GM21825 (cell line): ENCODE results near the gene AHI1.

Experiments
- ATAC-seq: cut with Tn5 transposase; IDR thresholded peaks from one replicate; pipeline ENCODE4 v1.9.1; 2021; ENCODE audit warnings: mild to moderate bottlenecking, moderate library complexity; ENCODE audit not compliant: unreplicated experiment

The AHI1 gene

GRCh38 chr6:135464634-135465033 lies 32.9 kb downstream of the AHI1 start:
- ATAC-seq: peak; percentile 71

DNA sequence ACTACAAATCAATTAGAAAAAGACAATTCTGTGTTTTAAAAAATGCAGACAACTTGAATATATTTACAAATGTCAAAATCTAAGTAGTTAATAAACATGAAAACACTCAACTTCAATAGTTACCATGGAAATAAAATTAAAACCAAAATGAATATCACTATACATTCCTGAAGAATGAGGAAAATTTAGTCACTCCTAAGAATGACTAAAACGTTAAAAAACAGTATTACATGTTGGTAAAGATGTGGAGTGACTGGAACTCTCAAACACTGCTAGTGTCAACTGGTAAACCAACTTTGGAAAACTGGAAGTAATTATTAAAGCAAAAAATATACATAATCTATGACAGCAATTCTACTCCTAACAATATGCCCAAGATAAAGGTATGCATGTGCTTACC lies 36.3 kb downstream of the AHI1 start:
- ATAC-seq: no peak

DNA sequence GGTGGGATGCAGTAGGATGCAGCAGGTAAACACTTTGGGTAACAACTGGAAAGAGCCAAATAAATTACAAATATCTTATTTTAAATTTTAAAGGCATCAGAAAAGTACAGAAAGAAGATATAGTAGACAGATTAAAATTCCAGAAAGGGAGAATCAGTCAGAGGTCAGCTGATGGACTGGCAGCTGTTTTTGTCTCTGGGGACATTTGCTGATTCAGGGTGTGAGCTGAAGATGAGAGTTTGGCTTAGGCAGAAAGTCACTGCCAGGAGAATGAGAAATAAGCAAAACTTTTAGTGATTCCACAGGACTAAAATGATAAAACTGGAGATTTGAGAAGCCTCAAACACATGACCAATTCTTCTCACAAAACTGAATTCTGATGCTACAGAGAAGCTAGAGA lies 39.5 kb downstream of the AHI1 start:
- ATAC-seq: no peak

- ATAC-seq: no peak
These were observed 45.8 kb downstream of the AHI1 start for GRCh38 chr6:135451617-135452190.

DNA sequence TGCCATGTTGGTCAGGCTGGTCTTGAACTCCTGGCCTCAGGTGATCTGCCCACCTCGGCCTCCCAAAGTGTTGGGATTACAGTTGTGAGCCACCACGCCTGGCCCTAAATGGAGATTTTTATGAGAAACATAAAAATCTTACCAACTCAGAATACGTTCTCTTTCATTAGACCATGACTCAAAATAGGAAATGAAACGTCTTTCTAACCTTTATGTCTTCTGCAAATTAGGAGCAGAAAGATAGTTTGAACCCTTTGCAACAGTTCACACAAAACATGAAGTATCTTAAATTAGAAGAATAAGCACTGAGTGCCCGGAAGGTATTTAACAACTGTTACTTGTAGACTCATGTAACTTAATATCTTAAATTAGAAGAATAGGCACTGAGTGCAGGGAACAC lies 48.3 kb downstream of the AHI1 start:
- no peak for ATAC-seq

- peak; percentile 51 for ATAC-seq
These were observed 57.3 kb downstream of the AHI1 start for GRCh38 chr6:135440087-135440792.

- ATAC-seq: no peak
These were observed 58.0 kb downstream of the AHI1 start for GRCh38 chr6:135439549-135439948.

DNA sequence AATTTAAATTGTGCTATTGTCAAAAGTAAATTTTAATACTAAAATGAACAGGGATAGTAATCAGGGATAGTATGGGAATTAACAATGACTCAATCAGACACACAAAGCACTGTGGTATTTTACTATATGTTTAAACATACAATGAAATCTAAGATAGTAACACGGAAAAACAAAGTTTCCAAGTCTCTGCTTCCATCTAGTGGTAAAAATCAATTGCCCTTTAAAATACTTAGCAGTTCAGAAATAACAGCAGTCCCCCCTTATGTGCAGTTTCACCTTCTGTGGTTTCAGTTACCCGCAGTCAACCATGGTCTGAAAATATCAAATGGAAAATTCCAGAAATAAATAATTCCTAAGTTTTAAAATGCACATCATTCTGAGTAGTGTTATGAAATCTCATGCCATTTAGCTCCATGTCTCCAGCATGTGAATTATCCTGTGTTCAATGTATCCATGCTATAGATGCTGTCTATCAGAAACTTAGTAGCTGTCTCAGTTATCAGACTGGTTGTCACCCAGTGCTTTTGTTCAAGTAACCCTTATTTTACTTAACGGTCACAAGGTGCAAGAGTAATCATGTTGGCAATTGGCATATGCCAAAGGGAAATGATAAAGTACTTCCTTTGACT lies 58.5 kb downstream of the AHI1 start:
- ATAC-seq: no peak

DNA sequence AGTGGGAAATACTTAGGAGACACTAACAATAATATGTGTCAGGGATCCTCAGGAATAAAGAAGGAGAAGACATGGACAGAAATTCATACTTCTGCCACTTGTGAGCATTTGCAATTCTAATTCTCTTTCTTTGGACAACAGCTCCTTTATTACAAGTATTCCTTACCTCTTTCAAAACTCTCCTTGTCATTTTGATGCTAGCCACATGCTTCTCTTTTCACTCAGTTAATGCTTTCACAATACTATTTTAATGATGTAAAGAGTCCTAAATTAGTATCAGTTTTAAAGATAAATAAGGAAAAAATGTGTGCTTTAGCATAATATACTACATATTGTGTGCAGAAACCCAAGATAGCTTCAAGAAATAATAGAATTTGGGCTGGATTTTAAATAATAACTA lies 62.5 kb downstream of the AHI1 start:
- no peak for ATAC-seq

GRCh38 chr6:135434095-135434494 lies 63.4 kb downstream of the AHI1 start:
- ATAC-seq: no peak

GRCh38 chr6:135428078-135428477 lies 69.5 kb downstream of the AHI1 start:
- ATAC-seq: no peak

DNA sequence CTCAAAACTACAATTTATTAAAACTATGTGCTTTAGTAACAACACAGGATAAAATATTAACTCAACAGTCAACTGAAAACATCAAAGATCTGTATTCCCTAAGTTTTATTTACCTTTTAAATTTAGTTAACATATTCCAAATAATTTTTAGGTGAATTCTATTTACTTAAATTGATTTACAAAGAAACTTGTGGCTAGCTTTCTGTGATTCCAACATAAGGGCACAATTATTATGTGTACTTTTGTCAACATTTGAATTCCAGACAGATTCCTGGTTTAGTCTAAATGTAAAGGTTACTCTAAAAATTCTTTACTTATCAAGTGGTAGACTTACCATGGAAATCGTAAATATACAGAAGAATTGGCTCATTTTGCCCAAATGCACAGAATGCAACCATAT lies 70.7 kb downstream of the AHI1 start:
- ATAC-seq: no peak

DNA sequence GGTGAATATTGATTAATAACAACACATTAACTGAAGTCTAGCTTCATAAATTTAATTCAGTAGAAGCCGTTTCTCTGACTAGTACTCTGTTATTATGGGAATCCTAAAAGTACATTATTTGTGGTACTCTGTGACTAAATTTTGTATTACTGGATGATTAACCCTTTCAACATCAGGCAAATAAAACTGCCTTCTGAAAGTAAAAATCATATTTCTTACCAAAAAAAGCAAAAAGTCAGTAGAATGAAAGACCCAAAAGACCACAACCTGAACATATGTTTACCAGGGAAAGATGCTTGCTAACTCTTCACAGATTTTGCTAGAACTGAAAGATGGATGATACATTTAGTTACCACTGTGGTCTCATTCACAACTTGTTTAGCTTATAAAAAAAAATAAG lies 73.2 kb downstream of the AHI1 start:
- ATAC-seq: no peak

DNA sequence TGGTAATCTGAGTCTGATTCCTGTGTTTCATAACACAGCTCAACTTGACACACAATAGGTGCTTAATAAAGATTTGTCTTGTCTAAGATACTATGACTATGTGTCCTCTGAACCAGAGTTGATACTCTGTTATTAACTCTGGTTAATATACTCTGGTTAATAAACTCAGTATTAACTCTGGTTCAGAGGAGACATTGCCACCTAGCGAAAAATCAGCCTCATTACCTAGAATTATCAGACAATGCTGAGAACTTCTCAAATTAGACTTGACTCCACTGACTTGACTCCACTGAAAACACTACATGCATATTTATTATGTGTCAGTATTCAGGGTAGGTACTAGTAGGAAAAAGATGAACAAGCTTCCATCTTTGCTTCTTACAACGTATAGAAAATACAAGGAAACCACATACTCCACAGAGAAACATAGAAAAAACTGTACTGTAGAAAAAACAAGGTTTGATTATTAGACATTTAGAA lies 73.9 kb downstream of the AHI1 start:
- peak; percentile 85 for ATAC-seq

DNA sequence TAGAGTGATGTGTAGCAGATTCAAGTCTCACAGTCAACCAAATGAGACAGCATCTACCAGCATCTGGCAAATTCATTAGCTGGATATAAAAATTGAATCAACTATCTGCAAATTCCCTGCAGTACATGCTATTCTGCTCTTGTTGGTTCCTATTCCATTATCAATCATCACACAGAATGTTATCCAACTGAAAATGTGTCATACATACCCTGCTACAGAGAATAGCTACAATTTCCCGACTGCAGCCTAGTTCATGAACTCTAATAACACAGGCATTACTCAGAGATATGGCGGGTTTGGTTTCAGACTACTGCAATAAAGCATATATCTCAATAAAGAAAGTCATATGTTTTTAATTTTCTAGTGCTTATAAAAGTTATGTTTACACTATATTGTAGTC lies 78.4 kb downstream of the AHI1 start:
- ATAC-seq: no peak

DNA sequence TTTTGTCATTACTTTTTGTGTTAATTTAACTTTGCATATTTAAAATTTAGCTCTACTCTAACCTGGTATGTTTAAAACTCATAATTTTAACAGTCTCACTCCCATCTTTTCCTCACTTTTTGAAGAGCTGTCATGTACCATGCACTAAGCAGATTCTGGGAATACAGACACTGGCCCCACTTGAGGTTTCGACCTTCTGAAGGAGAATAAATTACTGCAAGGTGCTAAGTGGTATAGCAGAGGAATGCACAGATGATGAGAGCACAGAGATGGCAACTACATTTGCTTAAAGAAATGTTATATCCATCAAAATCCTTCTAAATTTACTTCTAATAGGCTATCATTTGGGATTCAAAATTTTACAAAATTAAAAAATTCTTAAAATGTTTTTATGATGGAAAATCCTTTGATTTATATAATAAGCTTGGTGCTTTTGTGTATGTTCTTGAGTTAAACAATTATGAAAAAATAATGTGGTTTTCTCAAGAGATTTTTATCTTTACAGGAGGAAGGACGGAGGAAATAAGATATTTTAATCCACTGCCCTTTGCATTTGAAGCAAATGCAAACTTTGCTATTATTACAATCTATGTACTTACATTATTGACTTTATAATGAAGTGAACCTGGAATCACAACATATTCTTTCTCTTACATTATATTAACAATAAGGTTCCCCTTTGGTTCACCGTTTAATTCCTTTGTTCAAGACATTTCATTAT lies 79.3 kb downstream of the AHI1 start:
- ATAC-seq: no peak

DNA sequence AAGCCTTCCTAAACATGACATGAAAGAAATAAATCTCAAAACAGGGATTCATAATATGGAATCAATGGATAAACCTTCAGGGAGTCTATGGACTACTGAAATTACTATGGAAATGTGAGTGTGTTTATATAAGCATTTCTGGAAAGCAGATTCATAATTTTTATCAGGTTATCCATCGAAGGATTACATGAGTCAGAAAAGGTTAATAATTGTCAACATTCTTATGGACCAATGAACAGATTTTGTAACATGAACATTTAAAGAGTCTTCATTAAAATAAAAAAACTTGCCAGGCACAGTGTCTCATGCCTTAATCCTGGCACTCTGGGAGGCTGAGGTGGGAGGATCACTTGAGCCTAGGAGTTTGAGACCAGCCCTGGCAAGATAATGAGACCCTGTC lies 84.8 kb downstream of the AHI1 start:
- ATAC-seq: no peak

GRCh38 chr6:135411849-135412248 lies 85.7 kb downstream of the AHI1 start:
- no peak for ATAC-seq

DNA sequence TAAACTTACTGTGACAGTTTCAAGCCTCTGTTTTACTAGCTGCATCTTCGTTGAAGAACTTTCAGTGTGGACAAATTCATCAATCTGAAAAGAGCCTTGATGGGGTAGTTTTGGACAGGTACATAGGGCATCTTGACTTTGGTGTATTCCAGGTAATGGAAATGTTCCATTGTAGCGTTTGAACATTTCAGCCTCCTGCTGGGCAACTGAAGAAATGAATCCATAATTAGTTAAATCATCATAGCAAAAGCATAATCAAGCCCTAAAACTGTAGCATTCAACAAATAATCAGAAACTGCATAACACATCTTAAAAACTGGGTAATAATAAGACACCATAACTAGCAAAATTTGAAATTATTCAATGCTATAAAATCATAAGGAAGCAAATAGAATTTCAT lies 86.2 kb downstream of the AHI1 start:
- no peak for ATAC-seq

DNA sequence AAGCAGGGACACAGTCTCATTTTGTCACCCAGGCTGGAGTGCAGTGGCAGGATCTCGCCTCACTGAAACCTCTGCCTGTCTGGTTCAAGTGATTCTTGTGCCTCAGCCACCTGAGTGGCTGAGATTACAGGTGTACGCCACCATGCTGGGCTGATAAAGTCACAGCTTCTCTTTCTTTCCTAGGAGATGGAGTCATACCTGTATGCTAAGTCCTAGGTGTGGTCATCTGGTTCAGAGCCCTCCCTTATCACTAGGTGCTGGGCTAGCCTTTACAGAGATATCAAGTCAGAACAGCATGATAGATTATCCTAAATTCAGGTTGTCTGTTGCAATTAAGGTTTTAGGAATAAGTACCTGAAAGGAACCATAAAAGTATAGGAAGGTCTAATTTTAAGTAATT lies 86.7 kb downstream of the AHI1 start:
- no peak for ATAC-seq

- no peak for ATAC-seq
These were observed 94.0 kb downstream of the AHI1 start for GRCh38 chr6:135403584-135403983.

GRCh38 chr6:135402311-135402710 lies 95.2 kb downstream of the AHI1 start:
- no peak for ATAC-seq
